HL-60 (cell line): ENCODE results near the gene USP24.

Experiments
- CTCF ChIP-seq: IDR thresholded peaks from one replicate; pipeline ENCODE4 v1.5.1; 2011; ENCODE audit warnings: low read length, control low read depth, inconsistent platforms; ENCODE audit not compliant: insufficient read depth
- POLR2AphosphoS5 ChIP-seq: IDR thresholded peaks from 2 replicates; pipeline ENCODE4 v1.6.1; 2012; ENCODE audit warnings: low read depth

- TF ChIP-seq CTCF (no peak), POLR2AphosphoS5 (no peak)
Observed at GRCh38 chr1:55235722-55236121, 20.6 kb upstream of the USP24 start.
